22Rv1 (cell line): ENCODE data around the gene LSAMP.
"Not testable (repeated sequence)": the region's sequence is repeated elsewhere in the genome, so short reads cannot be mapped to it uniquely, and the experiment has no call there.

Source experiments
- ZFX ChIP-seq: fragments of 450-650 bp; IDR thresholded peaks from 2 replicates; pipeline ENCODE4 v1.6.1; 2017; ENCODE audit warnings: antibody characterized with exemption, borderline replicate concordance
- TF ChIP-seq, protein P1 (sequence below): fragments of 450-650 bp; IDR thresholded peaks from 2 replicates; pipeline ENCODE4 v1.5.1; 2017; ENCODE audit warnings: mild to moderate bottlenecking

DNA sequence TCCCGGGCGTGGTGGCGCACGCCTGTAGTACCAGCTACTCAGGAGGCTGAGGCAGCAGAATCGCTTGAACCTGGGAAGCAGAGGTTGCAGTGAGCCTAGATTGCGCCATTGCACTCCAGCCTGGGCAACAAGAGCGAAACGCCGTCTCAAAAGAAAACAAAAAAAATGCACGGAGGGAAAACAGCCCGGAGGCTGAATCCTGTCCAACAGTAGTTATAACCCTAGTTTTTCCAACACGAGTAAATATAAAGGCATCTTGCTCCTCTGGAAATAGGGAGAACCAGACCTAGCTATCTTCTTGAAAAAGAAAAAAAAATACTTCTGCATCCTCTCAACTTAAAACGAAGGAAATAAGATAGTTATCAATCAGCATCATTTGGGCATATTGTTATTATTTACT, 661.9 kb downstream of the LSAMP start:
- TF ChIP-seq, protein P1, sequence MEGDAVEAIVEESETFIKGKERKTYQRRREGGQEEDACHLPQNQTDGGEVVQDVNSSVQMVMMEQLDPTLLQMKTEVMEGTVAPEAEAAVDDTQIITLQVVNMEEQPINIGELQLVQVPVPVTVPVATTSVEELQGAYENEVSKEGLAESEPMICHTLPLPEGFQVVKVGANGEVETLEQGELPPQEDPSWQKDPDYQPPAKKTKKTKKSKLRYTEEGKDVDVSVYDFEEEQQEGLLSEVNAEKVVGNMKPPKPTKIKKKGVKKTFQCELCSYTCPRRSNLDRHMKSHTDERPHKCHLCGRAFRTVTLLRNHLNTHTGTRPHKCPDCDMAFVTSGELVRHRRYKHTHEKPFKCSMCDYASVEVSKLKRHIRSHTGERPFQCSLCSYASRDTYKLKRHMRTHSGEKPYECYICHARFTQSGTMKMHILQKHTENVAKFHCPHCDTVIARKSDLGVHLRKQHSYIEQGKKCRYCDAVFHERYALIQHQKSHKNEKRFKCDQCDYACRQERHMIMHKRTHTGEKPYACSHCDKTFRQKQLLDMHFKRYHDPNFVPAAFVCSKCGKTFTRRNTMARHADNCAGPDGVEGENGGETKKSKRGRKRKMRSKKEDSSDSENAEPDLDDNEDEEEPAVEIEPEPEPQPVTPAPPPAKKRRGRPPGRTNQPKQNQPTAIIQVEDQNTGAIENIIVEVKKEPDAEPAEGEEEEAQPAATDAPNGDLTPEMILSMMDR, result not testable (repeated sequence)
- TF ChIP-seq ZFX, result not testable (repeated sequence)
